Thyroid gland (tissue), 4 donors: ENCODE data around the gene PRKAG1. TPM values are rescaled to one million over a fixed set of nuclear protein-coding genes. Genes with fewer than 3 reads are reported as not detected.

ENCODE experiments used
- DNase-seq, 2 donors: peaks; one replicate each; pipeline ENCODE4 v3.0.0-alpha.2; 2019
- H3K27ac ChIP-seq, 3 donors: fragments of 200-600 bp; sonication (generic); 1 replicate in 2 of 3; 2 replicates in 1 of 3; pipeline ENCODE4 v1.5.1; 2016 to 2019; ENCODE audit warnings: mild to moderate bottlenecking in 1 of 3, moderate library complexity in 1 of 3
- H3K27me3 ChIP-seq: fragments of 200-600 bp; sonication (generic); one replicate; pipeline ENCODE4 v1.5.1; 2019
- H3K36me3 ChIP-seq, 2 donors: fragments of 200-600 bp; sonication (generic); one replicate each; pipeline ENCODE4 v1.5.1; 2016 to 2019
- H3K4me1 ChIP-seq, 2 donors: fragments of 200-600 bp; sonication (generic); one replicate each; pipeline ENCODE4 v1.5.1; 2017 to 2019
- H3K4me3 ChIP-seq, 3 donors: fragments of 200-600 bp; sonication (generic); replicated peaks in 1 of 3; 1 replicate in 2 of 3; 2 replicates in 1 of 3; pipeline ENCODE4 v1.5.1; 2016; ENCODE audit warnings: mild to moderate bottlenecking in 1 of 3
- H3K9me3 ChIP-seq: fragments of 200-600 bp; sonication (generic); one replicate; pipeline ENCODE4 v1.5.1; 2017
- CTCF ChIP-seq, 6 experiments: fragments of 200-600 bp in 3 of 6; fragments of 450-650 bp in 3 of 6; sonication (generic) in 3 of 6; IDR thresholded peaks; one replicate each; pipeline ENCODE4 v1.5.1; 2016 to 2019; ENCODE audit warnings: antibody characterized with exemption in 6 of 6, mild to moderate bottlenecking in 2 of 6, inconsistent platforms in 1 of 6, moderate library complexity in 1 of 6
- POLR2A ChIP-seq, 2 donors: fragments of 450-650 bp; IDR thresholded peaks; one replicate each; pipeline ENCODE4 v1.6.1; 2017; ENCODE audit warnings: antibody characterized with exemption in 2 of 2, mild to moderate bottlenecking in 2 of 2, moderate library complexity in 1 of 2
- WGBS, 2 donors: methylation state at CpG; one replicate each; pipeline ENCODE4 v1.1.5; 2017; 5-methylcytosine and 5-hydroxymethylcytosine counted together
- intact Hi-C: fragments of 100-400 bp; cut with DNase I; formaldehyde crosslinking; loops from one replicate; pipeline ENCODE4 v1.15.1; 2023
- total RNA-seq, 4 donors: library from RNA; depleted of rRNA; stranded (reverse); fragments of >200 nt; gene quantifications; one replicate each; pipeline ENCODE4 v1.2.3, GENCODE V29; 2016

PRKAG1 gene
- total RNA-seq, 4 donors from 2014 or later = 50.3 to 68.1 (median 59.9) TPM

- 91 to 94% methylated on average over 9 of the region's 9 CpGs for WGBS, 2 donors
- no peak for TF ChIP-seq POLR2A (IDR thresholded peaks at IDR 0.05)
- no peak for TF ChIP-seq CTCF (IDR thresholded peaks at IDR 0.05)
- no peaks in the 10 kb centered on the region for H3K9me3 ChIP-seq
- intact Hi-C loops = no loop called here
- no peak overlapping the region for H3K4me3 ChIP-seq
- no peaks in the 10 kb centered on the region for H3K27me3 ChIP-seq
- H3K36me3 ChIP-seq = peaks cover 57 to 77% of the 10 kb centered on the region in 2 donors
- H3K4me1 ChIP-seq = no peaks in the 10 kb centered on the region
- no peak for DNase-seq
- H3K27ac ChIP-seq = no peak overlapping the region
These were observed 9.4 kb upstream of the PRKAG1 start for GRCh38 chr12:49027846-49028555.

GRCh38 chr12:49026678-49027480, 8.3 kb upstream of the PRKAG1 start:
- no peak overlapping the region for H3K4me3 ChIP-seq
- H3K4me1 ChIP-seq = no peaks in the 10 kb centered on the region
- 95 to 98% methylated on average over 23 to 26 of the region's 26 CpGs for WGBS, 2 donors
- TF ChIP-seq CTCF (IDR thresholded peaks at IDR 0.05) (no peak), POLR2A (IDR thresholded peaks at IDR 0.05) (no peak)
- H3K27me3 ChIP-seq = no peaks in the 10 kb centered on the region
- H3K36me3 ChIP-seq = peaks cover 57 to 77% of the 10 kb centered on the region in 2 donors
- no peak overlapping the region for H3K27ac ChIP-seq
- H3K9me3 ChIP-seq = no peaks in the 10 kb centered on the region
- intact Hi-C loops = no loop called here
- no peak for DNase-seq

GRCh38 chr12:49026101-49026500, 7.5 kb upstream of the PRKAG1 start:
- intact Hi-C loops = no loop called here
- H3K9me3 ChIP-seq = no peaks in the 10 kb centered on the region
- H3K36me3 ChIP-seq = peaks cover 59 to 80% of the 10 kb centered on the region in 2 donors
- H3K27ac ChIP-seq = no peak overlapping the region
- no peak overlapping the region for H3K4me3 ChIP-seq
- H3K27me3 ChIP-seq = no peaks in the 10 kb centered on the region
- WGBS, 2 donors = 95 to 98% methylated on average over 21 of the region's 21 CpGs
- no peaks in the 10 kb centered on the region for H3K4me1 ChIP-seq
- no peak for TF ChIP-seq POLR2A (IDR thresholded peaks at IDR 0.05)
- TF ChIP-seq CTCF (IDR thresholded peaks at IDR 0.05) = no peak
- DNase-seq = no peak

DNA sequence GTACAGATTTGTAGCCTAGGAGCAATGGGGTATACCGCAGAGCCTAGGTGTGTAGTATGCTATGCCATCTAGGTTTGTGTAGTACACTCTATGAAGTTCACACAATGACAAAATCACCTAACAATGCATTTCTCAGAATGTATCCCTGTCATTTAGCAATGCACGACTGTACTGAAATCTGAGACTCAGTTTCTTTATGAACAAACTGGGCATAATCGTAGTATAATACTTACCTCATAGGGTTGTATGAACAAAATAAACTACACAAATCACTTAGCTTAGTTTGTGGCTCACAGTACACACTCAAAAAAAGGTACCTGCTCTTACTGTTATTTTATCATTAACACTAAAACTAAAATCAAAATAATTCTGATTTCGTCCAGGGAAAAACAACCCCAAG, 6.9 kb upstream of the PRKAG1 start:
- DNase-seq = no peak
- no peaks in the 10 kb centered on the region for H3K27me3 ChIP-seq
- no peak overlapping the region for H3K27ac ChIP-seq
- no peaks in the 10 kb centered on the region for H3K4me1 ChIP-seq
- intact Hi-C loops = no loop called here
- H3K36me3 ChIP-seq = peaks cover 60 to 79% of the 10 kb centered on the region in 2 donors
- H3K4me3 ChIP-seq = no peak overlapping the region
- H3K9me3 ChIP-seq = no peaks in the 10 kb centered on the region
- TF ChIP-seq POLR2A (IDR thresholded peaks at IDR 0.05) (no peak), CTCF (IDR thresholded peaks at IDR 0.05) (no peak)
- 92 to 95% methylated on average over 4 of the region's 4 CpGs for WGBS, 2 donors

GRCh38 chr12:49024543-49024942, 6.0 kb upstream of the PRKAG1 start:
- Histone ChIP-seq H3K4me3 (no peak overlapping the region), H3K36me3 (peaks cover 60 to 79% of the 10 kb centered on the region in 2 donors), H3K4me1 (no peaks in the 10 kb centered on the region), H3K27me3 (no peaks in the 10 kb centered on the region), H3K9me3 (no peaks in the 10 kb centered on the region), H3K27ac (no peak overlapping the region)
- 91 to 93% methylated on average over 11 to 12 of the region's 12 CpGs for WGBS, 2 donors
- no peak for DNase-seq
- no peak for TF ChIP-seq POLR2A (IDR thresholded peaks at IDR 0.05)
- intact Hi-C loops = no loop called here
